ENCODE data around the gene KDM4C. TPM values are rescaled to one million over a fixed set of nuclear protein-coding genes. Genes with fewer than 3 reads are reported as not detected.

KDM4C gene
- total RNA-seq, 1 experiment from 2014 or later = 16.8 TPM

GRCh38 chr9:7037176-7037575 lies 279.4 kb downstream of the KDM4C start:
- ChIA-PET CTCF (interaction anchor here (1.0 kb wide), 1 partner anchor 210 kb away, joined by 3 read pairs; no protein-coding TSS in a partner anchor), POLR2A (no interaction called here), RAD21 (ENCODE audit: low non-redundant PET in 1 of 2, low total read pairs in 2 of 2, uncharacterized antibody in 2 of 2, unreplicated experiment in 2 of 2) (no interaction called here)
- Histone ChIP-seq H3K4me3 (replicated peaks in 1 of 2; ENCODE audit: low read depth in 1 of 2, low read length in 2 of 2) (no peak overlapping the region), H3K36me3 (ENCODE audit: control insufficient read depth in 1 of 2, insufficient read depth in 2 of 2, low read length in 2 of 2) (no peaks in the 10 kb centered on the region), H3K9me2 (ENCODE audit: insufficient read depth) (no peaks in the 10 kb centered on the region), H3K4me2 (ENCODE audit: low read length) (no peak overlapping the region), H3K9ac (ENCODE audit: low read length) (no peak overlapping the region), H3K27me3 (ENCODE audit: insufficient read depth, low read length) (no peaks in the 10 kb centered on the region), H3K4me1 (ENCODE audit: control insufficient read depth in 1 of 2, insufficient read depth in 2 of 2, low read length in 2 of 2) (no peaks in the 10 kb centered on the region), H3K9me3 (ENCODE audit: control insufficient read depth in 1 of 2, insufficient read depth in 1 of 2, low read depth in 1 of 2, low read length in 2 of 2) (no peaks in the 10 kb centered on the region), H2AFZ (ENCODE audit: low read depth, low read length, poor library complexity, severe bottlenecking) (no peak overlapping the region), H3K79me2 (ENCODE audit: insufficient read depth, low read length) (no peaks in the 10 kb centered on the region), H3K27ac (ENCODE audit: low read depth, low read length) (no peak overlapping the region), H4K20me1 (ENCODE audit: insufficient read depth) (no peaks in the 10 kb centered on the region)
- ATAC-seq (no peak), DNase-seq (ENCODE audit: low read depth, low spot score) (no peak)
- TF ChIP-seq POLR2A (IDR thresholded peaks at IDR 0.05; ENCODE audit: borderline replicate concordance, extremely low read depth, insufficient read depth, insufficient read length) = no peak
- no peak for TF ChIP-seq CEBPB (IDR thresholded peaks at IDR 0.05; ENCODE audit: low read depth)
- no peak for TF ChIP-seq ZFX (IDR thresholded peaks at IDR 0.05)
- TF ChIP-seq ZNF274 (IDR thresholded peaks at IDR 0.05; ENCODE audit: low read depth, low read length) = no peak
- no peak for TF ChIP-seq YY1 (IDR thresholded peaks at IDR 0.05; ENCODE audit: extremely low read depth, insufficient replicate concordance, low read depth, low read length)
- TF ChIP-seq MAX (IDR thresholded peaks at IDR 0.05) = no peak
- TF ChIP-seq REST (IDR thresholded peaks at IDR 0.05; ENCODE audit: low read depth) = no peak
- TF ChIP-seq CTCF (IDR thresholded peaks at IDR 0.05 in 2 of 3, conservative IDR thresholded peaks at IDR 0.05 in 1 of 3; ENCODE audit: borderline replicate concordance in 1 of 3, insufficient read depth in 1 of 3, low read depth in 2 of 3, low read length in 2 of 3) = no peak
- no peak for TF ChIP-seq ZBTB33 (IDR thresholded peaks at IDR 0.05; ENCODE audit: extremely low read depth, insufficient replicate concordance, low read length)
- TF ChIP-seq EZH2 (IDR thresholded peaks at IDR 0.05) = no peak
- no peak for TF ChIP-seq SP1 (IDR thresholded peaks at IDR 0.05; ENCODE audit: low read depth)
- no peak for TF ChIP-seq FOSL1 (IDR thresholded peaks at IDR 0.05; ENCODE audit: low read depth)
- no peak for TF ChIP-seq SRF (IDR thresholded peaks at IDR 0.05; ENCODE audit: low read depth)
- no peak for TF ChIP-seq RAD21 (IDR thresholded peaks at IDR 0.05; ENCODE audit: low read depth)
- TF ChIP-seq JUND (IDR thresholded peaks at IDR 0.05) = no peak
- TF ChIP-seq ELF1 (IDR thresholded peaks at IDR 0.05; ENCODE audit: borderline replicate concordance, low read depth) = no peak
- TF ChIP-seq CBX3 (IDR thresholded peaks at IDR 0.05; ENCODE audit: low read depth) = no peak
- intact Hi-C loops (cut with micrococcal nuclease) = no loop called here
- no TSS peak for BruUV-seq (replicated peaks)
